ENCODE measurements around the gene SSX7.
"Not testable (repeated sequence)": the region's sequence is repeated elsewhere in the genome, so short reads cannot be mapped to it uniquely, and the experiment has no call there.

- not testable (repeated sequence) for TF ChIP-seq YY1 (tag by site-specific recombination; IDR thresholded peaks at IDR 0.05); ZNF138 (tag by site-specific recombination; IDR thresholded peaks at IDR 0.05; ENCODE audit: borderline replicate concordance); CTCF (tag by site-specific recombination; IDR thresholded peaks at IDR 0.05); ZNF302 (tag by site-specific recombination; IDR thresholded peaks at IDR 0.05; ENCODE audit: low read depth); ZNF112 (tag by site-specific recombination; IDR thresholded peaks at IDR 0.05); ATF2 (tag by site-specific recombination; IDR thresholded peaks at IDR 0.05; ENCODE audit: low read depth)
- TF ChIP-seq, protein P1, sequence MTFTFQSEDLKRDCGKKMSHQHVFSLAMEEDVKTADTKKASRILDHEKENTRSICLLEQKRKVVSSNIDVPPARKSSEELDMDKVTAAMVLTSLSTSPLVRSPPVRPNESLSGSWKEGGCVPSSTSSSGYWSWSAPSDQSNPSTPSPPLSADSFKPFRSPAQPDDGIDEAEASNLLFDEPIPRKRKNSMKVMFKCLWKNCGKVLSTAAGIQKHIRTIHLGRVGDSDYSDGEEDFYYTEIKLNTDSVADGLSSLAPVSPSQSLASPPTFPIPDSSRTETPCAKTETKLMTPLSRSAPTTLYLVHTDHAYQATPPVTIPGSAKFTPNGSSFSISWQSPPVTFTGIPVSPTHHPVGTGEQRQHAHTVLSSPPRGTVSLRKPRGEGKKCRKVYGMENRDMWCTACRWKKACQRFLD (tag by site-specific recombination; IDR thresholded peaks at IDR 0.05), result not testable (repeated sequence)
Observed at GRCh38 chrX:52603151-52603550, 51.5 kb downstream of the SSX7 start.
